Large intestine (tissue), 3 donors: Measurements from ENCODE around the gene SLC39A10. TPM values are rescaled to one million over a fixed set of nuclear protein-coding genes. Genes with fewer than 3 reads are reported as not detected.
A peak's percentile ranks its signal among the peaks of the same experiment; 100 is the strongest.
"Not testable (repeated sequence)": the region's sequence is repeated elsewhere in the genome, so short reads cannot be mapped to it uniquely, and the experiment has no call there.

Experiments used
- DNase-seq, 2 donors: peaks; one replicate each; pipeline versions ENCODE4 v3.0.0 to v3.0.0-alpha.2; 2013
- H3K27ac ChIP-seq: one replicate; pipeline ENCODE4 v1.5.1; 2013; ENCODE audit warnings: low read length
- H3K27me3 ChIP-seq: 2 replicates; pipeline ENCODE4 v1.6.1; 2013; ENCODE audit warnings: low read length; ENCODE audit not compliant: control insufficient read depth, insufficient read depth
- H3K36me3 ChIP-seq: 2 replicates; pipeline ENCODE4 v1.6.1; 2013; ENCODE audit warnings: low read length; ENCODE audit not compliant: control insufficient read depth, insufficient read depth
- H3K4me1 ChIP-seq: one replicate; pipeline ENCODE4 v1.6.1; 2013; ENCODE audit warnings: low read length; ENCODE audit not compliant: control insufficient read depth, insufficient read depth
- H3K4me3 ChIP-seq: one replicate; pipeline ENCODE4 v1.5.1; 2013; ENCODE audit warnings: low read length
- H3K9me3 ChIP-seq: one replicate; pipeline ENCODE4 v1.6.1; 2013; ENCODE audit warnings: mild to moderate bottlenecking, low read depth, low read length, moderate library complexity; ENCODE audit not compliant: control insufficient read depth
- WGBS: methylation state at CpG from one replicate; pipeline ENCODE4 v1.1.5; 2013; ENCODE audit warnings: low lambda C conversion rate; ENCODE audit not compliant: insufficient coverage; 5-methylcytosine and 5-hydroxymethylcytosine counted together
- polyA plus RNA-seq: library from polyadenylated mRNA; unstranded; fragments of 120-200 nt; gene quantifications from one replicate; pipeline ENCODE4 v1.2.1, GENCODE V29; 2013

Gene SLC39A10
- polyA plus RNA-seq, 1 donor, result 28.5 TPM

DNA sequence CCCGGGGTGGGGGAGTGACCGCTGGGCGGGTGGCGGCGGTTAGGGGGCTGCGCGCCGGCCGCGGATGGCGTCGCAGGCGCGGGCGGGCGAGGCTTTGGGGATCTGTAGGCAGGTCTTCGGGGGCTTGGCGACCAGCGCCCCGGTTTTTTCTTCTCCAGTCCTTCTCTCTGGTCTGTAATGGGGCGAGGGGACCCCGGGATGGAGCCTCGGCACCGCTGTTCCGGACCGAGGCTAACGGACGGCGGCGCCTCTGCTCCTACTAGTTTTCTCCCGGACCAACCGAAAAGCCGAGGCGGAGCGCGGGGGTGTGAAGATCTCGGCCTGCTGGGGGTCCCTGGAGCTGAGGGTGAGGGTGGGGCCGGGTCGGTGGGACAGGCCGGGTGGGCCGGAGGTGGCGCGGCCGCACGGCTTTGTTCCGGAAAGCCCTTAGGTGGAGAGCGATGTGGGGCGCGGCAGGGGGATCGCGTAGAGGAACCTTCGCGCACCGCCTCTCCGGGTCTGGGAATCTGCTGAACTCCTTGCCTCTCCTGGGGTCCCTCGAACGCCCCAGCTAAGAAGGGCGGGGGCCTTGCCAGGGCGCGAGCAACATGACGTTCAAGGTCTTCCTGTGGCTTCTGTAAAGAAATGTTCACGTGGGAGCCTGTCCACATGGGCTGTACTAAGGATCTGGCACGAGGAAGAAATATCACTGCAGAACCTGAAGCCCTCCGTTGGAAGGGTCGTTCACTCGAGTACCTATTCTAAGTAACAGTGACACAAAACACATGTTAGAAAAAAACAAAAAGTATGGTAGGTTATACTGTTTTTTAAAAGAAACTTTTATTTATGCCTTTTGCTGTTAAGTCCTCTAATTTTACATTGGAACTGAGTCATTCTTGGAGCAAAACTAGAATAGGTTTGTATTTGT lies 861 bp downstream of the SLC39A10 start:
- DNase-seq, result peak; percentile 69 to 86
- Histone ChIP-seq H3K27me3 (no peaks in the 10 kb centered on the region), H3K4me3 (peak overlapping the region; percentile 88), H3K9me3 (no peaks in the 10 kb centered on the region), H3K36me3 (no peaks in the 10 kb centered on the region), H3K27ac (peak overlapping the region; percentile 95), H3K4me1 (peaks cover 4% of the 10 kb centered on the region)
- WGBS, result 0% methylated on average over 2 of the region's 66 CpGs

DNA sequence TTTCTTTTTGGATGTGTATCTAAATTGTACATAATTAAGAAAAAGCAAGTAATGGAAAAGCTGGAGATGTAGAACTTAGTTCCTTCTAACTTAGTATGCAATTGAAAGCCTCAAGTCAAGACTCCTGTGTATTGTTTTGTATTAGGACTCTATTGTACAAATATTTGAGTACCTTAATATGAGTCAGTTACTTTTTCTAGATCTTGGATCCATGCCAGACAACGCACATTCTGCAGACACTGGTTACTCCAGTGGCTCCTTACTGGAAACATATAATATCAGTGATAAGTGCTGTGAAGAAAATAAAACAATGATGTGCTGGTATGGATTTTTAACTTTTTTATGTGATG lies 1.5 kb downstream of the SLC39A10 start:
- Histone ChIP-seq H3K4me1 (peaks cover 6% of the 10 kb centered on the region), H3K27me3 (no peaks in the 10 kb centered on the region), H3K4me3 (peak overlapping the region; percentile 88), H3K27ac (peak overlapping the region; percentile 95), H3K9me3 (no peaks in the 10 kb centered on the region), H3K36me3 (no peaks in the 10 kb centered on the region)
- WGBS, result no CpG with 5 or more reads among the region's 1 CpG
- peak; percentile 27 to 63 for DNase-seq

DNA sequence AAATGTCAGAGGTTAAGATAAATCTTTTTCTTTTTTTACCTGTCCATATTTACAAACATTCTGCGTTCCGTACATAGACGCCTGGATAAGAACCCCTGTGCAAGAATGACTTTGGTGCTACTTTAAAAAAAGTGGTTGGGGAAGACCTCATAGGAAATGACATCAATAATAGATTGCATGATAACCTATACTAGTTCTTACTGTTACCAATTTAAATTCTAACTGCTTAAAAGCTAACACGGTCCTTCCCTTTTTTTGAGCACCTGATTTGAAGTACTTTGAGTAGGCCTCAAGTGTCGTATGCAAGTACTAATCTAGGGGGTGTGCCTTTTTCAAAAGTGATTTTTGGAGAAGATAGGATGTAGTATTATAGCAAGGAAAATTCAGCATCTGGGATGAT lies 2.1 kb downstream of the SLC39A10 start:
- WGBS, result no CpG with 5 or more reads among the region's 5 CpGs
- Histone ChIP-seq H3K27ac (peak overlapping the region; percentile 95), H3K9me3 (no peaks in the 10 kb centered on the region), H3K4me1 (peaks cover 6% of the 10 kb centered on the region), H3K36me3 (no peaks in the 10 kb centered on the region), H3K27me3 (no peaks in the 10 kb centered on the region), H3K4me3 (peak overlapping the region; percentile 88)
- DNase-seq, result peak in 1 of 2 donors; percentile 33

DNA sequence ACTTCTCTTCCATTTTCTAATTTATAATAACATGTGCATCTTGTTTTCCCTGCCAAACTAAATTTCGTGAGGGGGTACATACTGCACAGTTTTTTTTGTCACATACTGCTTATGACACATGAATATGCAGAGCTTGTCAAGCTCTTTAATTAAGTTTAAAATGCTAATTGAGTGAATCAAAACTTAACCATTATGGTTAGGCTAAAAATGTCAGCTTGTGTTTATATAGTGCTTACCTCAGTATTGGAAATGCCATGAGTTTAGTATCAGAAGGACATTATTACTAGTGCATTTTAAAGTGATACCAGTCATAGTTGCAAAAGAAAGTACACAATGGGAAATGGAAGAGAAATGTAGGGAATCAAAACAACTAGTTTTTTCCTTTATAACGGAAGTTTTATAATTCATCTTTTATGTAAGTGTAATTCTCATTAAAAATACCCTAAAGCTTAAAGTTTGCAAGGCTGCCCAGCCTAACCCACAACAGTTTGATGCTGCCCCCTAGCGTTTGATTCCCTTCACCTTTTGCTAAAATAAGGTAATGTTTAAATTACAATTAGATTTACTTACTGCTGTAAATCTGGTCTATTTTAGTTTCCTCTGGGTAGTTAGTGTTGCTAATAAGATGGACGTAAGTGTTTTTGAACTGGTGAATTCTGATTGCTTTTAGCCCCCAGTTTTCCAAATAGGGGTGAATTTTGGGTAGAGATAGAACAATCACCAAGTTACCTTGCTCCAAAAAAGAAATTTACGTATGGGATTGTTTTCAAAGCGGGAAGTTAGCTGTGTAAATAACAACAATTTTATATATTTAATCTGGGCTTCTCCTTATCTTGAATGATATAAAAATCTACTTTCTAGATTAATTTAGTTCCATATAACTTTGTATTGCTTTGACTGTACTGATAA lies 3.2 kb downstream of the SLC39A10 start:
- 56% methylated on average over 3 of the region's 6 CpGs for WGBS
- H3K27ac ChIP-seq, result peak overlapping the region; percentile 95
- H3K4me3 ChIP-seq, result peak overlapping the region; percentile 88

DNA sequence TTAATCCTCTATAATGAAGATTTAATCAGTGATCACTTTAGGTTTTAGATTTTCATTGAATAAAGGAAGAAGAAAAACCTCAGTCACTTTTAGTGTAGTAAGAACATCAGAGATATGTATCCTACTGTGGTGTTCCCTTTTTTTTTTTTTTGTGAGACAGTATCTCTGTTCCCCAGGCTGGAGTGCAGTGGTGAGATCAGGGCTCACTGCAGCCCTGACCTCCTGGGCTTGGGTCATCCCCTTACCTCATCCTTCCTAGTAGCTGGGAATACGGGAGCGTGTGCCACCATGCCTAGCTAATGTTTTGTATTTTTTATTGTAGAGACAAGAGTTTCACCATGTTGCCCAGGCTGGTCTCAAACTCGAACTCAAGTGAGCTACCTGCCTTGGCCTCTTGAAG lies 5.1 kb downstream of the SLC39A10 start:
- Histone ChIP-seq H3K9me3 (no peaks in the 10 kb centered on the region), H3K4me3 (no peak overlapping the region), H3K27me3 (no peaks in the 10 kb centered on the region), H3K36me3 (no peaks in the 10 kb centered on the region), H3K4me1 (peaks cover 6% of the 10 kb centered on the region), H3K27ac (no peak overlapping the region)
- DNase-seq, result no peak
- WGBS, result no CpG with 5 or more reads among the region's 3 CpGs

More for the DNA sequence above, 3.2 kb downstream of the SLC39A10 start:
- H3K9me3 ChIP-seq, result no peaks in the 10 kb centered on the region
- peak; percentile 31 to 63 for DNase-seq
- H3K36me3 ChIP-seq, result no peaks in the 10 kb centered on the region
- H3K27me3 ChIP-seq, result no peaks in the 10 kb centered on the region
- peaks cover 6% of the 10 kb centered on the region for H3K4me1 ChIP-seq

DNA sequence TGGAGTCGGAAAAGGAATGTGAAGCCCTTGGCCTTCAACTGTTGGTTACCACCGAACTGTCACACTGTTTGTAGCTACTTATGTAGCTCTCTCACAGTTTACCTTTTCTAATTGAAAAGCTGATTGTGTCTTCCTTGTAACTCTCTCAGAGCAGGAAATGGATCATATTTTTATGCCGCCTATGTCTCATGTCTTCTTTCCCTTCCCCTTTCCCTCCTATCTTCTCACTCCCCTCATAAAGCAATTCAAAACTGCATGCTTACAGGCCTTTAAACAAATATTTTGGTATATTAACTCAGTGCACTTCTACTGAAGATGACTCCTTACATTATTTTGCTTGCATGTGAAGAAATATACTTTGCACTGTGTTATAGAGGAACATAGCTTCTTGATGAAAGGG lies 6.0 kb downstream of the SLC39A10 start:
- Histone ChIP-seq H3K4me1 (peaks cover 6% of the 10 kb centered on the region), H3K9me3 (no peaks in the 10 kb centered on the region), H3K27me3 (no peaks in the 10 kb centered on the region), H3K36me3 (no peaks in the 10 kb centered on the region), H3K27ac (peak overlapping the region; percentile 37), H3K4me3 (no peak overlapping the region)
- DNase-seq, result peak in 1 of 2 donors; percentile 32
- no CpG with 5 or more reads among the region's 3 CpGs for WGBS

DNA sequence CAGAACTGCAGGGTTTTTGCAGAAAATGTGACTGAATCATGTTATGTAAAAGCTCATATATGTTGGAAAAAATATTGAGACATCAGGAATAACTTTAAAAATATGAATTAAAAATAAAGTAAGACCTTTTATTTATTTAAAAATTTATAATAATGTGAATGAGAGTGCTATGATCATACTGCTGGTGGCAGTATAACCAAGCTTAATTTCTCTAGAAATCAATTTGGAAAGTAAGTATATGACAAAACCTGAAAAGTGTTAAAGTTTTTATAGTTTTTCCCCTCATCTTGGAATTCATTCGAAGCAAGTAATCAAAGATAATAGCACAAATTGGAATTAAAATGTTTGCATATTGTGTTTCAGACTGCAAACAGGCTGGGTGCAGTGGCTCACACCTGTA lies 7.5 kb downstream of the SLC39A10 start:
- H3K36me3 ChIP-seq, result no peaks in the 10 kb centered on the region
- no peaks in the 10 kb centered on the region for H3K9me3 ChIP-seq
- no peak for DNase-seq
- H3K27me3 ChIP-seq, result no peaks in the 10 kb centered on the region
- H3K4me3 ChIP-seq, result no peak overlapping the region
- H3K27ac ChIP-seq, result no peak overlapping the region
- WGBS, result 100% methylated on average over 1 of the region's 1 CpG
- H3K4me1 ChIP-seq, result peaks cover 6% of the 10 kb centered on the region

DNA sequence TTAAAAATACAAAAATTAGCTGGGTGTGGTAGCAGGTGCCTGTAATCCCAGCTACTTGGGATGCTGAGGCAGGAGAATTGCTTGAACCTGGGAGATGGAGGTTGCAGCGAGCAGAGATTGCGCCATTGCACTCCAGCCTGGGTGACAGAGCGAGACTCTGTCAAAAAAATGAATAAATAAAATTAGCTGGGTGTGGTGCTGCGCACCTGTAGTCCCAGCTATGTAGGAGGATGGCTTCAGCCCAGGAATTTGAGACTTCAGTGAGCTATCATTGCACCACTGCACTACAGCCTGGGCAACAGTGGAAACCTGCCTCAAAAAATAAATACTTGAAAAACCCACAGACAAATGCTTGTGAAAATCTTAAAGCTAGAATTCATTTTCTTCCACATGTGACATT lies 8.1 kb downstream of the SLC39A10 start:
- H3K9me3 ChIP-seq, H3K27ac ChIP-seq, DNase-seq, H3K36me3 ChIP-seq, H3K4me1 ChIP-seq, H3K4me3 ChIP-seq, H3K27me3 ChIP-seq: not testable (repeated sequence)
- 100% methylated on average over 2 of the region's 4 CpGs for WGBS

DNA sequence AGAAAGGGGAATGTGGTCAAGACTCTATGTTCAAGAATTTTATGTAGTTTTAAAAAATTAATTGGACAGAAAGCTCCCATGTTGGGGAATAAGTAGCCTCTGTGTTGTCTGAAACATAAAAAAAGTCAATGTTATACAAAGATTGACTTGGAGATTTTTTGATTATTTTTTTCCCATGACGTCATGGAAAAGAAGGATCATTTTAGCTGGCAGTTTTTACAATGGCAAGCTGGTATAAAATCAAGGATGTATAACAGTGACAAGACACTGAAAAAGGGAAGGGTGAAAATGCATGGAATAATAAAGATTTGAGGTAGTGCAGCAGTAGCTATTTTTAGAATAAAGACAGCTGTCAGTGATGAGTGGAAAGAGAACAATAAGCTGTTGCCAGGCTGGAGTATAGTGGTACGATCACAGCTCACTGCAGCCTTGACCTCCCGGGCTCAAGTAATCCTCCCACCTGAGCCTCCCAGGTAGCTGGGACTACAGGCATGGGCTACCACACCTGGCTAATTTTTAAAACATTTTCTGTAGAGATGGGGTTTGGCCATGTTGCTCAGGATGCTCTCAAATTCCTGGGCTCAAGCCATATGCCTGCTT lies 9.2 kb downstream of the SLC39A10 start:
- DNase-seq, result no peak
- WGBS, result 100% methylated on average over 1 of the region's 3 CpGs
- Histone ChIP-seq H3K9me3 (no peaks in the 10 kb centered on the region), H3K27me3 (no peaks in the 10 kb centered on the region), H3K36me3 (no peaks in the 10 kb centered on the region), H3K4me3 (no peak overlapping the region), H3K4me1 (peaks cover 6% of the 10 kb centered on the region), H3K27ac (no peak overlapping the region)

DNA sequence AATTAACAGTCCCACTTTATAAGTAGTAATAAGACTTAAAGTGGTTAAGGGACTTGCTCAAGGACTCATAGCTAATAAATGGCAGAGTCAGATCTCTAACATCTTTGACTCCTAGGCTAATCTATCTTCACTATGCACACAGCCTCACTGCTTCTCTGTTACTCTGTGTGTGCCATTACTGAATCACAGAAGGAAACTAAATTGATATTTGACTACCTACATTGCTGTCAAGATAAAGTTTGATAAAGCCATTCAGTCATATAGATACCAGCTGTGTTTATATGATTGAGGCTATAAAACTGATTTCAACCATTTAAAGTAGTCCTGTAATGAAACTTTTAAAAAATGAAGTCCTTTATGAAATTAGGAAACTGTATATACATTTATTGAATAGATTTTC lies 10.9 kb downstream of the SLC39A10 start:
- Histone ChIP-seq H3K27me3 (no peaks in the 10 kb centered on the region), H3K27ac (no peak overlapping the region), H3K4me3 (no peak overlapping the region), H3K36me3 (no peaks in the 10 kb centered on the region), H3K4me1 (peaks cover 2% of the 10 kb centered on the region), H3K9me3 (no peaks in the 10 kb centered on the region)
- no peak for DNase-seq
